Fibroblast of peridontal ligament (primary cell): ENCODE data around the gene CACNG4.

Experiments
- DNase-seq: peaks from one replicate; pipeline ENCODE4 v3.0.0-alpha.2; 2010; ENCODE audit errors: extremely low read depth

The CACNG4 gene

GRCh38 chr17:66963909-66964771 lies at the start of gene CACNG4:
Gene CACNG4, plus strand, starts transcription at chr17:66964707. Its CDS starts 205 bp downstream, at chr17:66964912.
- no peak for DNase-seq

DNA sequence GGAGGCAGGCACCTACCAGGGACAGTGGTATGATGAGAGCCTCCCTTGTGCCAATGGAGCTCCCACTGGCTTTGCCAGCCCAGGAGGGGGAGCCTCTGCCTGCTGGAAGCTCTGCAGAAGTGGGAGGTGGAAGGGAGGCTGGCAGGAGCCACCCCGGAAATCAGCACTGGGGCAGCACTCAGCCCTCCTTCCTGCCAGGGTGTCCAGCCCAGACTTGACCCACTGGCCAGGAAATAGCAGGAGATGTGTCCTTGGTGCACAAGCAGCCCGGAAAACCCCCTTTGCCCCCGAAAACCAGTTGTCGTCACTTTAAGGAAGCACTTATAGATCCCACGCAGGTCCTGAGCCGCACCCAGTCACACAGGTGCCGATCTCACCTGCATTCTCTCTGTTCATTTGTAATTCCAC lies 49.3 kb upstream of the CACNG4 start:
- no peak for DNase-seq

DNA sequence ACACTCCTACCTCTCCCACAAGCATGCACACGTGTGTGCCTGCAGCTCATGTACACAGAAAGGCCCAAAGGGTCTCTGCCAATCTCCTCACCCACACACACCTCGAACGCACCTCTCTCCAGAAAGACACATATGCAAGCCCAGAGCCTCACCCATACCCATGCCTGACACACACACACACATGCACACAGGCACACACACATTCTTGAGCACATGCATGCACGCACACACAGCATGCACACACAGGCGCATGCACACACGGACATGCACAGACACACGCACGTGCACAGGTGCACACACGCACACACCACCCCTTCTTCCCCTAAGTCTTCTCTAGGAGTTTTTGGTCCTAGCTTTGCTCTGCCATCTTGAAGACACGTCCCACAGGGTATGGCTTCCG lies 48.7 kb upstream of the CACNG4 start:
- DNase-seq, result no peak

- DNase-seq, result no peak
Measured at GRCh38 chr17:66916946-66917345, 47.6 kb upstream of the CACNG4 start.

GRCh38 chr17:66918896-66919295 lies 45.6 kb upstream of the CACNG4 start:
- DNase-seq, result no peak

GRCh38 chr17:66920435-66920834 lies 44.1 kb upstream of the CACNG4 start:
- DNase-seq, result no peak

DNA sequence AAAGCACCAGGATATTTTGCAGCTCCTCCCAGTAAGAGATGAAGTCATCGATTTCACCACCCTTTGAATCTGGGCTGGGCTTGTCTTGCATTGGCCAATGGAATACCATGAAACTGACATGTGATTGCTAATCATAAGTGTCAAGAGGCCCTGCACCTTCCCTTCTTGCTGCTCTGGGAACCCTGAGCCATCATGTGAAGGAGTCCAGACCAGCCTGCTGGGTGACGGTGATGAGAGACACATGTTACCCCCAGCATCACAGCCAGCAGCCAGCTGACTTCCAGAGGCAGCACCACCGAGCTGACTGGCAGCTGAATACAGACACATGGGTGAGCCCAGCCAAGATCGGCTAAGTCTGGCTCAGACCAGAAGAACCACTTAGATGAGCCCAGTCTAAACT lies 43.6 kb upstream of the CACNG4 start:
- DNase-seq, result no peak

DNA sequence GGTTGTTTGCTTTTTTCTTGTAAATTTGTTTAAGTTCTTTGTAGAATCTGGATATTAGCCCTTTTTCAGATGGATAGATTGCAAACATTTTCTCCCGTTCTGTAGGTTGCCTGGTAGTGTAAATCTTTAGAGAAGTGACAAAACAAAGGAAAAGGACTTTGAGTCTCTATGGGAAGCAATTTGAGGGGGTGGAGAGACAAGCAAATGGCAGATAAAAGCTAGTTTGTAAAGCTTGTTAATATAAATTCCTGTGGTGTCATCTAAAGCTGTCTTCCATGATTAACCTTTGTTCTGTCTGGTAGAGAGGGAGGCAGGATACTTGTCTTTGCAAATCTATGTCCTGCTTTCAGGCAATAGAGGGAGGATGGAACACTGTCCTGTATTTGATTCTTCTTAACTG lies 40.6 kb upstream of the CACNG4 start:
- DNase-seq, result no peak

DNA sequence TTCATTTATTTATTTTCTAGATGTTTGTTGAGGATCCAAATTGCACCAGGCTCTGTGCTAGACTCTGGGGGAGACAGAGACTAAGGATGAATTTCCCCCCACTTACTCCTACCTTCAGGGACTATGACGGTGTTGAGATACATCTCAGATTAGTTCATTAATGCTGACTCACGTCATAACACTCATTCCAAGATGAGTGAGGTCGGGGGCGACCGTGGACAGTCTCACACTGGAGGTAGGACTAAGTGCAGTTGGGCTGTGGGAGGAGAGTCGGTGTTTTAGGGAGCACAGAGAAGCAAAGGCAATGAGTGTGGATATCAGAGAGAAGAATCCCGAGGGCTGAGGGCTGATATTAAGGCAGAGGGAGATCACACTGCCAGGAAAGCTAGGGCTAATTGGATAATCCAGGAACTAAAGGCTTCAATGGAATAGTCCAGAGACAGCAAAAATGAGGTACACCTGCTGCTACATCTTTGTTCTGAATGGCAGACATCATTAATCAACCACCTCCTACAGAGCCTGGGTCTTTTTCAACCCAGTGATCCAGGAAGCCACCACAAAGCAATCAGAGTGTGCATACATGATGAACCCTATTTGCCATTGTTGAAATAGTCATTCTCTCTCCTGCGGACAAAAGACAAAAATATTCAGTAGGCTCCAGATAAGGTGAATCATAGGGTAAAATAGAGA lies 38.6 kb upstream of the CACNG4 start:
- DNase-seq, result no peak

DNA sequence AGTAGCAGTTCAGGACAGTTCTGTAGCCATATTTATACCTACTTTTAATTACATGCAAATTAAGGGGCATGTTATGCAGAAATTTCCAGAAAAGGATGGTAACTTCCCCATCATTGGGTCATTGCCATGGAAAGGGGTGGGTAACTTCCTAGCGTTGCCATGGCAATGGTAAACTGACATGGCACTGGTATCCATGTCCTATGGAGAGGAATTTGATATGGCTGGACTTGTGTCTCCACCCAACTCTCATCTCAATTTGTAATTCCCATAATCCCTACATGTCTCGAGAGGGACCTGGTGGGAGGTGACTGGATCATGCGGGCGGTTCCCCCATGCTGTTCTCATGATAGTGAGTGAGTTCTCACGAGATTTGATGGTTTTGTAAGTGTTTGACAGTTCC lies 35.6 kb upstream of the CACNG4 start:
- no peak for DNase-seq

DNA sequence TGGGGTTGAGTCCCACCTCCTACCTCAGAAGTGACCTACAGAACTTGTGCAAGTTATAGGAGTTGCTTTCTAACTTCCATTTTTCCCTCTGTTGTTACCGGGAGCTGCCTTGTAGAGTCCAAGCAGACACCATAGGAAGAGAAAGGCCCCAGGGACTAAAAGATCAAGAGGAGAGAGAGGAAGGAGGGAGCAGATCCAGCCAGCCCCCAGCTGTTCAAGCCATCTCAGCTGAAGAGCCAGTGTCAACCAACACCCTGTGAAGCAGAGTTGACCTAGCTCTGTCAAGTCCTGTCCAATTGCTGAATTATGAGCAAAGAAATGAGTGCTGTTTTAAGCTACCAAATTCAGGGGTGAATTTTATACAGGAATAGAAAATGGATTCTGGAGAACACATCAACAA lies 34.9 kb upstream of the CACNG4 start:
- DNase-seq, result no peak

- no peak for DNase-seq
Measured at GRCh38 chr17:66930933-66931332, 33.6 kb upstream of the CACNG4 start.

- DNase-seq, result no peak
Measured at GRCh38 chr17:66932311-66932710, 32.2 kb upstream of the CACNG4 start.

DNA sequence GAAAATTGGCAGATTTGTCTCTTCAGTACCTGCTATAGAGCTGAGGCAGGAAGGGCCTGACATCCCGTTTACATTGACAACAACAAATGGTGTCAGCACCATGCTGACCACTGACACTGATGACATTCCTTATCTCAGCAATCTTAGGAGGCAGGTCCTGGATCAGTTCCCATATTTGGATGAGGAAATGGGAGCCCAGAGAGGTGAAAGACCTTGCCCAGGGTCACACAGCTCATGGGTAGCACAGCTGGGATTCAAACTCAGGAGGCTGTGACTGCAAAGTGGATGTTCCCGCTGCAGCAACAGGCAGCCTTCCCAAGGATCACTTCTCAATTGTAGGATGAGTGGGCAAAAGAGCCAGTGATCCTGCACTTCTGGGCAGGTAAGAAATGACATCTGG lies 30.5 kb upstream of the CACNG4 start:
- no peak for DNase-seq

DNA sequence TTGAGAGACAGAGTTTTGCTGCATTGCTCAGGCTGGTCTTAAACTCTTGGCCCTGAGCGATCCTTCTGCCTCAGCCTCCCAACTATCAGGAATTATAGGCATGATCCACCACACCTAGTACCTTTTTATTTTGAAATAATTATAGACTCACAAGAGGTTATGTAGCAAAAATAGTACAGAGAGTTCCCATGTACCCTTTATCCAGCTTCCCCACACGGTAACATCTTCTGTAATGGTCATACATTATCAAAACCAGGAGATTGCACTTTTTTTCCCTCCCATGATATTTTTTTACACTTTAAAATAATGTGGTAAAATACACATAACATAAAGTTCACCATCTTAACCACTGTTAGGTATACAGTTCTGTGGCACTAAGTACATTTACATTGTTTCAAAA lies 28.8 kb upstream of the CACNG4 start:
- no peak for DNase-seq

- DNase-seq, result no peak
Measured at GRCh38 chr17:66938656-66939055, 25.9 kb upstream of the CACNG4 start.

DNA sequence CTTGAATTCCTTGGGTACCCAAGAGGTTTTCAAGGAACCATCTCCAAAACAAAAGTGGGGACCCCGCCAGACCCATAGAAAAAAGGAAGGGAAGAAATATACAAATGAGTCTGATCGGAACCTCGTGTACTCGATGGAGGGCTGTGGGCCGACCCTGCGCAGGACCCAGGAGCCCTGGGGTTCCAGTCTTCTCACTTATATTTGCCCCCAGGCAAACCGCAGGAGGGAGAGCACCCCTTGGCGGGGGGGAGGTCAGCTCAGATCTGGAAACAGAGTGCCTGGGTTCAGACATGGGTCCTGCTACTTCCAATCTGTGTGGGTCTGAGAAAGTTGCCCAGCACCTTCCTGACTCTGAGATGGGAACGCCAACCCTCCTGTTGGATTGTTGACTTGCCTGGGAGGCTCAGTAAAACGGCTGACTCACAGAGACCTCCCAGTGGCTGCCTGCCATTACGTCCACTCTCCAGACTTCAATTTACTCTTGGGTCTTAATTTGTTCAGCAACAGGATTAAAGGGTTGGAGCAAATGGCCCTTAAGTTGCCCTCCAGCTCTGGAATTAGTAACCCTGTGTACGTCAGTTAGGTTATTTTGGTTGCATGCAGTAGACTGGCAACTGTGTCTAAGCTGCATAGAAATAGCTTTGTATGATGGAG lies 24.9 kb upstream of the CACNG4 start:
- DNase-seq, result no peak

DNA sequence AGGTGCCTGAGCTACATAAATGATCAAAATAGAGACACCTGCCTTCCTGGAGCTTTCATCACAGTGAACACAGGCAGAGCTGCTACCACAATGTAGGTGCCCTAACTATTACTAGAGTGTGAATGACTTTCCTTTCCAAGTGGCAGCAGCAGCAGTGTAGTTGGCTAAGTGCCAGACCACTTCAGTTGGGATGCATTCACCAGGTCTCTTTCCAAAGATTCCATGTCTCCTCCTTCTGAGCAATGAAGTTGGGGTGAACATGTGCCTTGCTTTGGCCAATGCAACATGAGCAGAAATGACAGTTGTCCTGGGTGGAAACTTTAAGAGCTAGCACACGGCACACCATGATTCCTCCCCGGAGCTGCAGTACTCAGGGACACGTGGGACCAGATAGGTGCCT lies 23.3 kb upstream of the CACNG4 start:
- DNase-seq, result no peak

- no peak for DNase-seq
Measured at GRCh38 chr17:66941773-66942450, 22.6 kb upstream of the CACNG4 start.

DNA sequence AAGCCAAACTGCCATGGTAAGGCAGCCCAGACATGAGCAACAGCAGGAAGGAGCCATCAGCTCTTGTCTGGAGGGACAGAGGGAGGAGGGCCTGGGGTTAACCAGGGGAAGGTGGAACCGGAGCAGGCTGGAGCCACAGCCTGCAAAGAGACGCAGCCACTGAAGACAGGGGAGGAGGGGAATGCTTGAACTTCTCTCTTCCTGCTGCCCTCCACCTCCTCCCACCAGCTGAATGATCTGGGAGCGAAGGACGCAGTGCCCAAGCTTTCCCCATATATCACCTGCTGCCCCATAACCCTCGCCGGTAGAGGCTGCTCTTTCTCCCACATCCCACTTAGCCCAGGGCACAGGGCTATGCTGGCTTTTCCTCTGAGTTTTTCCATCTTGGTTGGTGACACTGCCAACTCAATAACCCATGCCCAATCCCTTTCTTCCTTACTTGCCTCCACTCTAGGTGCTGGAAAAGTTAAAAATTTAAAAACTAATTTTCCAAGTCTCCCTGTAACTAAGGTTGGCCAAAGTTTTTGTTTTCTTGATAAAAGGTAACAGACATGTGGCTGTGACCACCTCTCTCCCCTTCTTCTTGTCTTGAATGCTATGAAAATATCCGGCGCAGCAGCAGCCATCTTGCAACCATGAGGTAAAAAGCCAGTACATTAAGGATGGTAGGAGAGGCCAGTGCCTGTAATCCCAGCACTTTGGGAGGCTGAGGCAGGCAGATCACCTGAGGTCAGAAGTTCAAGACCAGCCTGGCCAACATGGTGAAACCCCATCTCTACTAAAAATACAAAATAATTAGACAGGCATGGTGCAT lies 21.8 kb upstream of the CACNG4 start:
- DNase-seq, result no peak

- no peak for DNase-seq
Measured at GRCh38 chr17:66943484-66943883, 21.0 kb upstream of the CACNG4 start.
